Testis (tissue), 3 donors: ENCODE data around the gene AMT. TPM values are rescaled to one million over a fixed set of nuclear protein-coding genes. Genes with fewer than 3 reads are reported as not detected.

Experiments used
- DNase-seq: peaks from one replicate; pipeline ENCODE4 v3.0.0-alpha.2; 2019
- H3K27ac ChIP-seq, 2 donors: fragments of 200-600 bp; sonication (generic); one replicate each; pipeline ENCODE4 v1.5.1; 2019
- H3K27me3 ChIP-seq: fragments of 200-600 bp; sonication (generic); one replicate; pipeline ENCODE4 v1.5.1; 2019
- H3K36me3 ChIP-seq: fragments of 200-600 bp; sonication (generic); one replicate; pipeline ENCODE4 v1.5.1; 2017; ENCODE audit warnings: low read depth; ENCODE audit errors: missing control alignments
- H3K4me1 ChIP-seq: fragments of 200-600 bp; sonication (generic); one replicate; pipeline ENCODE4 v1.5.1; 2019
- H3K4me3 ChIP-seq, 2 donors: fragments of 200-600 bp; sonication (generic); one replicate each; pipeline ENCODE4 v1.5.1; 2017 to 2019
- H3K9me3 ChIP-seq: fragments of 200-600 bp; sonication (generic); one replicate; pipeline ENCODE4 v1.5.1; 2017
- CTCF ChIP-seq, 3 experiments: fragments of 450-650 bp in 2 of 3; fragments of 200-600 bp in 1 of 3; sonication (generic) in 1 of 3; IDR thresholded peaks; one replicate each; pipeline ENCODE4 v1.5.1; 2016 to 2019; ENCODE audit warnings: antibody characterized with exemption in 3 of 3, mild to moderate bottlenecking in 2 of 3, moderate library complexity in 1 of 3
- POLR2A ChIP-seq: fragments of 450-650 bp; IDR thresholded peaks from one replicate; pipeline ENCODE4 v1.6.1; 2017; ENCODE audit warnings: antibody characterized with exemption, mild to moderate bottlenecking, moderate library complexity
- WGBS, 2 donors: methylation state at CpG; one replicate each; pipeline ENCODE4 v1.1.5; 2018; 5-methylcytosine and 5-hydroxymethylcytosine counted together
- intact Hi-C: fragments of 100-400 bp; cut with DNase I; formaldehyde crosslinking; loops from one replicate; pipeline ENCODE4 v1.15.1; 2023; ENCODE audit warnings: low total_unique reads
- polyA plus RNA-seq: library from polyadenylated mRNA; stranded (reverse); fragments of 350-450 nt; fragmentation: Illumina TruSeq; extraction: RNeasy Lipid Tissue Mini Kit (QIAGEN cat#74804); gene quantifications from one replicate; pipeline ENCODE4 v1.2.3, GENCODE V29; 2014; ENCODE audit warnings: low read depth, low replicate concordance; ENCODE audit not compliant: insufficient read depth
- total RNA-seq, 2 donors: library from RNA; depleted of rRNA; stranded (reverse); fragments of >200 nt; gene quantifications; one replicate each; pipeline ENCODE4 v1.2.3, GENCODE V29; 2016

The AMT gene
- total and polyA plus RNA-seq, 3 donors from 2014 or later: 3.8 to 10.4 (median 9.1) TPM

GRCh38 chr3:49412632-49413337 is 9.5 kb downstream of the AMT start:
- no peaks in the 10 kb centered on the region for H3K9me3 ChIP-seq

GRCh38 chr3:49411968-49412631 is 10.2 kb downstream of the AMT start, which contains the start of the genes RHOA and TCTA:
Gene RHOA, minus strand, starts transcription at chr3:49411976. Its CDS starts 36,387 bp downstream, at chr3:49375589.
Gene TCTA, plus strand, starts transcription at chr3:49412423. Its CDS starts 4 bp downstream, at chr3:49412427.
- Histone ChIP-seq H3K27me3 (no peaks in the 10 kb centered on the region), H3K36me3 (no peaks in the 10 kb centered on the region), H3K27ac (peak within 1 kb of the TSS; percentile 90 to 98), H3K4me1 (peaks cover 40% of the 10 kb centered on the region), H3K4me3 (peak within 1 kb of the TSS; percentile 92 to 98), H3K9me3 (no peaks in the 10 kb centered on the region)
- TF ChIP-seq POLR2A (peak; percentile 4), CTCF (IDR thresholded peaks at IDR 0.05) (no peak)
- WGBS, 2 donors: 0% methylated on average over 18 to 45 of the region's 62 CpGs
- peak; percentile 100 for DNase-seq
- intact Hi-C loops: no loop called here

More at GRCh38 chr3:49412632-49413337, 9.5 kb downstream of the AMT start:
- Histone ChIP-seq H3K27ac (peak overlapping the region; percentile 87 to 89), H3K4me3 (peak overlapping the region; percentile 79 to 92), H3K27me3 (no peaks in the 10 kb centered on the region), H3K4me1 (peaks cover 34% of the 10 kb centered on the region), H3K36me3 (no peaks in the 10 kb centered on the region)
- intact Hi-C loops: no loop called here
- 14 to 17% methylated on average over 5 to 16 of the region's 16 CpGs for WGBS, 2 donors
- TF ChIP-seq CTCF (IDR thresholded peaks at IDR 0.05) (no peak), POLR2A (no peak)
- no peak for DNase-seq

GRCh38 chr3:49411535-49411967 is 10.7 kb downstream of the AMT start:
- Histone ChIP-seq H3K4me3 (peak overlapping the region; percentile 92 to 98), H3K27ac (peak overlapping the region; percentile 90 to 98), H3K9me3 (no peaks in the 10 kb centered on the region), H3K36me3 (no peaks in the 10 kb centered on the region), H3K27me3 (no peaks in the 10 kb centered on the region), H3K4me1 (peaks cover 40% of the 10 kb centered on the region)
- DNase-seq: peak; percentile 46
- no peak for TF ChIP-seq POLR2A
- WGBS, 2 donors: 0% methylated on average over 3 to 17 of the region's 59 CpGs
- intact Hi-C loops: no loop called here

GRCh38 chr3:49410846-49411534 is 11.3 kb downstream of the AMT start:
- Histone ChIP-seq H3K36me3 (no peaks in the 10 kb centered on the region), H3K27me3 (no peaks in the 10 kb centered on the region), H3K9me3 (no peaks in the 10 kb centered on the region), H3K4me3 (peak overlapping the region; percentile 92 to 98), H3K27ac (peak overlapping the region; percentile 90 to 98), H3K4me1 (peaks cover 40% of the 10 kb centered on the region)
- WGBS, 2 donors: 0 to 1% methylated on average over 32 to 33 of the region's 33 CpGs
- no peak for DNase-seq
- TF ChIP-seq POLR2A (no peak), CTCF (IDR thresholded peaks at IDR 0.05) (no peak)
- intact Hi-C loops: no loop called here
